Stomach (tissue), 9 donors: ENCODE measurements around the gene NXT1. TPM values are rescaled to one million over a fixed set of nuclear protein-coding genes. Genes with fewer than 3 reads are reported as not detected.

Experiments used
- DNase-seq, 2 donors: peaks; one replicate each; pipeline versions ENCODE4 v3.0.0 to v3.0.0-alpha.2; 2013 to 2019
- H3K27ac ChIP-seq, 5 donors: fragments of 200-600 bp in 4 of 5; sonication (generic) in 4 of 5; one replicate each; pipeline ENCODE4 v1.5.1; 2013 to 2019; ENCODE audit warnings: mild to moderate bottlenecking in 1 of 5, moderate library complexity in 1 of 5
- H3K27me3 ChIP-seq, 3 donors: fragments of 200-600 bp; sonication (generic); one replicate each; pipeline ENCODE4 v1.5.1; 2017 to 2019; ENCODE audit warnings: mixed run types in 1 of 3
- H3K36me3 ChIP-seq, 4 donors: fragments of 200-600 bp; sonication (generic); 1 replicate in 3 of 4; 2 replicates in 1 of 4; pipeline ENCODE4 v1.5.1; 2016 to 2019
- H3K4me1 ChIP-seq, 4 donors: fragments of 200-600 bp; sonication (generic); one replicate each; pipeline ENCODE4 v1.5.1; 2016 to 2019
- H3K4me3 ChIP-seq, 4 donors: fragments of 200-600 bp; sonication (generic) in 3 of 4; one replicate each; pipeline ENCODE4 v1.5.1; 2016 to 2019; ENCODE audit warnings: mild to moderate bottlenecking in 1 of 4
- H3K9me3 ChIP-seq, 4 donors: fragments of 200-600 bp; sonication (generic); one replicate each; pipeline ENCODE4 v1.5.1; 2016 to 2019
- EP300 ChIP-seq: sonication (generic); formaldehyde crosslinking; IDR thresholded peaks from one replicate; pipeline ENCODE4 v1.6.1; 2017; ENCODE audit warnings: antibody characterized with exemption
- POLR2A ChIP-seq, 4 donors: fragments of 450-650 bp; IDR thresholded peaks; one replicate each; pipeline ENCODE4 v1.6.1; 2016; ENCODE audit warnings: antibody characterized with exemption in 4 of 4, control low read depth in 2 of 4, mild to moderate bottlenecking in 1 of 4, moderate library complexity in 1 of 4
- POLR2AphosphoS5 ChIP-seq, 3 donors: sonication (generic); formaldehyde crosslinking; IDR thresholded peaks; one replicate each; pipeline ENCODE4 v1.6.1; 2016; ENCODE audit warnings: antibody characterized with exemption in 3 of 3
- WGBS, 5 donors: extraction: QIAGEN DNeasy Blood & Tissue Kit in 3 of 5; methylation state at CpG; one replicate each; pipeline versions ENCODE4 v1.1.5 to v1.1.7; 2013 to 2018; 5-methylcytosine and 5-hydroxymethylcytosine counted together
- intact Hi-C: fragments of 100-400 bp; cut with DNase I; formaldehyde crosslinking; loops from one replicate; pipeline ENCODE4 v1.15.1; 2023; ENCODE audit warnings: low total_unique reads
- polyA plus RNA-seq, 3 donors: library from polyadenylated mRNA; stranded (reverse); fragments of 200-250 nt; gene quantifications; one replicate each; pipeline ENCODE4 v1.2.3, GENCODE V29; 2013
- total RNA-seq, 5 donors: library from RNA; depleted of rRNA; stranded (reverse); fragments of >200 nt; gene quantifications; one replicate each; pipeline versions ENCODE4 v1.1.0 to v1.2.3, GENCODE V29; 2014 to 2016
- TF ChIP-seq, protein P1 (sequence below), 7 experiments: fragments of 450-650 bp in 4 of 7; fragments of 200-600 bp in 3 of 7; sonication (generic) in 3 of 7; IDR thresholded peaks; one replicate each; pipeline ENCODE4 v1.5.1; 2016 to 2019; ENCODE audit warnings: antibody characterized with exemption in 7 of 7, control low read depth in 2 of 7, mild to moderate bottlenecking in 1 of 7
- donor health status: healthy with polysubstance abuse.
- donor health status: Bipolar disorder and iron deficiency.
- donor health status: healthy.

Gene NXT1
- total and polyA plus RNA-seq, 8 donors = 2.3 to 24.8 (median 13.7) TPM

DNA sequence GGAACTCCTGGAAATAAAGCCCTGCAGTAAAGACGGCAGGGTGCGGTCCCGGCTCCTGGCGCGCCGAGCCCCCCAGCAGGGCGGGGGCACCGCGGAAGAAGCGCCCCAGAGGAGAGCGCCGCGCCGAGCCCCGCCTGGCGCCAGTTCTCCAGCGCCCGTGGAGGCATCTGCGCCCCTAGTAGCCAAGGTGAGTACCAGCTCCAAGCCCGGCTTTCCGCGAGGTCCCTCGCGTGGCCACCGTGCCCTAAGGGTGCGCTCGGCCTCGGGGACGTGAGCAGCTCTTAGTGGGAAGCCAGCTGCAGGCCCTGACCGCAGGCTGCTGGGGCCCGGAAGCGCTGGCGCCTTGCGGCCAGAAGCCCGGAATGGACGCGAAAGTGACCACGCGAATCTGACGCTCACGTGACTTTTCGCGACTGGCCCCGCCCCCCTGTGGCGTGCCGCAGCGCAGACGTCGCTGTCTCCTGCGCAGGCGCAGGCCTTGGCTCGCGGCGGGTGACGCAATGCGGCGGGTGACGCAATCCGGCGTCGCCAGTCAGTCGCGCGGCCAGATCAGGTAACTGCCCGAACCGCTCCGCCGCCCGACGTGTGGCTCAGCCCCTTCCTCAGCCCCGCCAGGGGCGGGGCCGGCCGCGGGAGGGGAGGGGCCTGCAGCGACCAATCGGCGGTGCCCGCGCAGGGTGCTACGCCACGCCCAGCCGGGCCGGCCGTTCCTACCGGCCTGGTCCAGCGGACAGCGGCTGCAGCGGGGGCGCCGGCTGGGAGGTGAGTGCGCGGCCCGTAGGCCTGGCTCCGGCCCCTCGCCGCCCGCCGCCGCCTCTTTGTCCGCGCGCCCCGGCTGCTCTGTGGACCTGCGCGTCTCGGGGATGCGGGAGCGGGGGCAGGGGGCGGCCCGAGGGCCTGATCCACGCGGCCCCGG lies 11.1 kb downstream of the NXT1 start, which contains the start of gene GZF1:
TSS of gene GZF1 (plus strand) at position 707 of the 916 bp plus-strand sequence. CDS start 2,202 bp downstream, outside the sequence.
- intact Hi-C loops = no loop called here
- Histone ChIP-seq H3K4me3 (peak within 1 kb of the TSS; percentile 68 to 93 (median 90)), H3K27me3 (no peaks in the 10 kb centered on the region), H3K36me3 (peaks cover 10 to 19% (median 18%) of the 10 kb centered on the region in 4 donors), H3K9me3 (no peaks in the 10 kb centered on the region), H3K4me1 (peaks cover 40 to 77% (median 63%) of the 10 kb centered on the region in 4 donors), H3K27ac (peak within 1 kb of the TSS; percentile 99 to 100 (median 99))
- 0 to 1% (median 0%) methylated on average over 9 to 114 of the region's 114 CpGs for WGBS, 5 donors
- DNase-seq = peak; percentile 99 to 100
- peak; percentile 69 for TF ChIP-seq EP300
- TF ChIP-seq, protein P1, sequence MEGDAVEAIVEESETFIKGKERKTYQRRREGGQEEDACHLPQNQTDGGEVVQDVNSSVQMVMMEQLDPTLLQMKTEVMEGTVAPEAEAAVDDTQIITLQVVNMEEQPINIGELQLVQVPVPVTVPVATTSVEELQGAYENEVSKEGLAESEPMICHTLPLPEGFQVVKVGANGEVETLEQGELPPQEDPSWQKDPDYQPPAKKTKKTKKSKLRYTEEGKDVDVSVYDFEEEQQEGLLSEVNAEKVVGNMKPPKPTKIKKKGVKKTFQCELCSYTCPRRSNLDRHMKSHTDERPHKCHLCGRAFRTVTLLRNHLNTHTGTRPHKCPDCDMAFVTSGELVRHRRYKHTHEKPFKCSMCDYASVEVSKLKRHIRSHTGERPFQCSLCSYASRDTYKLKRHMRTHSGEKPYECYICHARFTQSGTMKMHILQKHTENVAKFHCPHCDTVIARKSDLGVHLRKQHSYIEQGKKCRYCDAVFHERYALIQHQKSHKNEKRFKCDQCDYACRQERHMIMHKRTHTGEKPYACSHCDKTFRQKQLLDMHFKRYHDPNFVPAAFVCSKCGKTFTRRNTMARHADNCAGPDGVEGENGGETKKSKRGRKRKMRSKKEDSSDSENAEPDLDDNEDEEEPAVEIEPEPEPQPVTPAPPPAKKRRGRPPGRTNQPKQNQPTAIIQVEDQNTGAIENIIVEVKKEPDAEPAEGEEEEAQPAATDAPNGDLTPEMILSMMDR (IDR thresholded peaks at IDR 0.05) = peak in 3 of 7 experiments; percentile 3 to 29 (median 14)
- peak in 2 of 4 donors; percentile 94 to 97 for TF ChIP-seq POLR2A (IDR thresholded peaks at IDR 0.05)
- TF ChIP-seq POLR2AphosphoS5 (IDR thresholded peaks at IDR 0.05) = peak; percentile 99 to 100 (median 99)

DNA sequence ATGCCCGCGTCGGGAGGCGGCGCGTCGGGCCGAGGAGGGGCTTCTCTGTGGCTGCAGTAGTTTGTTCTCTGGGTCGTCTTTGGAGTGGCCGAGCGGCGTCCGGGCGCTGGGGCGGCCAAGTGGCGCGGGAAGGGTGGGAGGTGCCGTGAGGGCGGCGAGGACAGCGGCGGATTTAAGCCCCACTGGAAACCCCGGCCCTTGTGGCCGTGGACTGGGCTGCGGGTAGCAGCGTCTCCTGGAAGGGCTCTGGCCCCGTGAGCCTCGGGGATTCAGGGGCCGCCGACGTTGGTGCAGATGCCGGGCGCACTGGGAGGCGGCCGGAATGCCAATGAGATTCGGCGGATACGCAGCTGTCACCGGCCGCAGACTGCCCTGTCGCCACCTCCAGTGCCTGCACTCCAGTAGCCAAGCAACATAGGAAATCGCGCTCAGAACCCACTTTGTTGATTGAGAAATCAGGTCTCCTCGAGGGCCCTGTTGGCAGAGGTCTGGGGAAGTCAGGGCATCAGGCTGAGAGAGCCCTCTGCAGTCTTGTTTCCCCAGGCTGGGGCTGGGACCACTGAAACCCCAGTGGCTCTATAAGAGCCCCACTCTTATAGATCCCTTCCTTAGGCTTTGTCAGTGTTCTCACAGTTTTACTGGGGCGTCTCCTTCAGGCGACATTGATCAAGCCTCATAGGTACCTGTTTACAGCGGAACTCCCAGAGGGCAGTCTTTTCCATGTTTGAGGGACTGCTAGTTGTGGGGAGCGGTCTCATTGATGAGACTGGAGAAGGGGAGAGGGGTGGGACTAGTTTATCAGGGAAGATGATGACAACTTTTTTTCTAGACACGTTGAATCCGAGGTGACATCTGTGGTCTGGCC lies 12.0 kb downstream of the NXT1 start:
- TF ChIP-seq, protein P1 (IDR thresholded peaks at IDR 0.05) = no peak
- no peak for TF ChIP-seq POLR2AphosphoS5 (IDR thresholded peaks at IDR 0.05)
- no peak for TF ChIP-seq POLR2A (IDR thresholded peaks at IDR 0.05)
- TF ChIP-seq EP300 = no peak
- peaks cover 10 to 22% (median 19%) of the 10 kb centered on the region in 4 donors for H3K36me3 ChIP-seq
- intact Hi-C loops = no loop called here
- peak overlapping the region; percentile 68 to 93 (median 90) for H3K4me3 ChIP-seq
- H3K27ac ChIP-seq = peak overlapping the region; percentile 91 to 100 (median 99)
- WGBS, 5 donors = 3 to 7% (median 4%) methylated on average over 27 to 50 of the region's 50 CpGs
- no peaks in the 10 kb centered on the region for H3K9me3 ChIP-seq
- peaks cover 35 to 77% (median 63%) of the 10 kb centered on the region in 4 donors for H3K4me1 ChIP-seq
- DNase-seq = peak; percentile 44 to 77
- no peaks in the 10 kb centered on the region for H3K27me3 ChIP-seq

DNA sequence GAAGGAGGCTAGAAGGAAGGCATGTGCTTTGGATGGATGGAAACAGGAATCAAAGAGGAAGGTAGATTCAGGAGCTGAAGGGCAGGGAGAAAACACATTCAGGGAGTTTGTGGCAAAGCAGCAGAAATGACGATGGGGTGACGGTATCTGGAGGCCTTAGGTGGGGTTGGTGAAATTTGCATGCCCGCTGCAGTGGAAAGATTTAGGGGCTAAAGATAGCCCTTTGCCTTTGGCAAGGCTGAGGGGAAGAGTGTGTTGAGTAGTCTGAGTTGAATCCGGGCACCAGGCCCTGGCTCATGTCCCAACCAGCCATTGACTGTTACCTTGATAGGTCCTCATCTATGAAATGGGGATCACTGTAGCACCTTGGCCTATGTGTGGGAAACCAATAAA lies 12.7 kb downstream of the NXT1 start:
- Histone ChIP-seq H3K9me3 (no peaks in the 10 kb centered on the region), H3K27ac (peak overlapping the region in 4 of 5 donors; percentile 99 to 100 (median 100)), H3K4me3 (peak overlapping the region; percentile 68 to 93 (median 90)), H3K36me3 (peaks cover 10 to 22% (median 19%) of the 10 kb centered on the region in 4 donors), H3K4me1 (peaks cover 35 to 83% (median 64%) of the 10 kb centered on the region in 4 donors), H3K27me3 (no peaks in the 10 kb centered on the region)
- no peak for DNase-seq
- intact Hi-C loops = no loop called here
- WGBS, 5 donors = 47 to 73% (median 61%) methylated on average over 4 of the region's 4 CpGs
- TF ChIP-seq EP300 (no peak), POLR2AphosphoS5 (IDR thresholded peaks at IDR 0.05) (no peak), POLR2A (IDR thresholded peaks at IDR 0.05) (no peak)
- TF ChIP-seq, protein P1 (IDR thresholded peaks at IDR 0.05) = no peak
